Measurements from ENCODE around the gene EMILIN2.

DNA sequence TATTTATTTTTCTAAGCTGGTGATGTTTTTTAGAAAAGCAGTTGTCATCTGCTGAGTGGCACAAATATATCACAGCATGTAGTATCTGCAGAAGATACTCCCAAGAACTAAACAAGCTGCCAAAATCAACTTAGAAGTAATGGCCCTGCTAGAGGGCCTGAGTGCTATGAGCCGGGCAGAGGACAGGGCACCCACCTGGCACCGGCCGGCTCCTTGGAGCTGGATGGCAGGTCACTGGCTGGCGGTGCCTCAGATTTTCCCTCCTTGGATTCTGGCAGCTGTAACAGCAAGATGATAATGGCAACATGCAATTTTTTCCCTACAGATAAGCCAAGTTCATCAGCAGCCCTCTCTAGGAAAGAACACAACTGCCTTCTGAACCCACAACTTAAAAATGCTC, 79.7 kb downstream of the EMILIN2 start:
- TF ChIP-seq, protein P1, sequence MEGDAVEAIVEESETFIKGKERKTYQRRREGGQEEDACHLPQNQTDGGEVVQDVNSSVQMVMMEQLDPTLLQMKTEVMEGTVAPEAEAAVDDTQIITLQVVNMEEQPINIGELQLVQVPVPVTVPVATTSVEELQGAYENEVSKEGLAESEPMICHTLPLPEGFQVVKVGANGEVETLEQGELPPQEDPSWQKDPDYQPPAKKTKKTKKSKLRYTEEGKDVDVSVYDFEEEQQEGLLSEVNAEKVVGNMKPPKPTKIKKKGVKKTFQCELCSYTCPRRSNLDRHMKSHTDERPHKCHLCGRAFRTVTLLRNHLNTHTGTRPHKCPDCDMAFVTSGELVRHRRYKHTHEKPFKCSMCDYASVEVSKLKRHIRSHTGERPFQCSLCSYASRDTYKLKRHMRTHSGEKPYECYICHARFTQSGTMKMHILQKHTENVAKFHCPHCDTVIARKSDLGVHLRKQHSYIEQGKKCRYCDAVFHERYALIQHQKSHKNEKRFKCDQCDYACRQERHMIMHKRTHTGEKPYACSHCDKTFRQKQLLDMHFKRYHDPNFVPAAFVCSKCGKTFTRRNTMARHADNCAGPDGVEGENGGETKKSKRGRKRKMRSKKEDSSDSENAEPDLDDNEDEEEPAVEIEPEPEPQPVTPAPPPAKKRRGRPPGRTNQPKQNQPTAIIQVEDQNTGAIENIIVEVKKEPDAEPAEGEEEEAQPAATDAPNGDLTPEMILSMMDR (optimal IDR thresholded peaks at IDR 0.05 in 1 of 3, IDR thresholded peaks at IDR 0.05 in 1 of 3, conservative IDR thresholded peaks at IDR 0.05 in 1 of 3; ENCODE audit: extremely low read depth in 1 of 3, insufficient read depth in 2 of 3, low read length in 3 of 3): no peak
- no peak for TF ChIP-seq EZH2 (IDR thresholded peaks at IDR 0.05; ENCODE audit: low read length)

Measured in keratinocyte (primary cell).